Central memory CD8-positive, alpha-beta T cell (primary cell): Measurements from ENCODE around the gene DHX9.
"Not testable (repeated sequence)": the region's sequence is repeated elsewhere in the genome, so short reads cannot be mapped to it uniquely, and the experiment has no call there.

Source experiments
- ATAC-seq: fragments of 150-1000 bp; cut with Tn5 transposase; replicated peaks from 2 replicates; pipeline ENCODE4 v1.10.0; 2022; ENCODE audit warnings: mild to moderate bottlenecking, moderate FRiP score, moderate number of reproducible peaks; ENCODE audit not compliant: poor library complexity, severe bottlenecking; ENCODE audit errors: extremely low read depth
- DNase-seq, 2 donors: peaks; one replicate each; pipeline ENCODE4 v3.0.0; 2021; ENCODE audit warnings: low spot score in 2 of 2
- H3K27ac Mint-ChIP-seq: one replicate; pipeline ENCODE4 v1.8.0; 2022; ENCODE audit warnings: low read depth, mild to moderate bottlenecking, moderate library complexity, mixed read lengths
- H3K27me3 Mint-ChIP-seq: one replicate; pipeline ENCODE4 v1.8.0; 2022; ENCODE audit warnings: mixed read lengths
- H3K36me3 Mint-ChIP-seq: one replicate; pipeline ENCODE4 v1.8.0; 2022; ENCODE audit warnings: mild to moderate bottlenecking, moderate library complexity, mixed read lengths; ENCODE audit not compliant: insufficient read depth
- H3K4me1 Mint-ChIP-seq: one replicate; pipeline ENCODE4 v1.8.0; 2022; ENCODE audit warnings: mixed read lengths
- H3K4me3 Mint-ChIP-seq: one replicate; pipeline ENCODE4 v1.8.0; 2022; ENCODE audit warnings: mild to moderate bottlenecking, moderate library complexity, mixed read lengths
- H3K9me3 Mint-ChIP-seq: one replicate; pipeline ENCODE4 v1.8.0; 2022; ENCODE audit warnings: mixed read lengths

Gene DHX9

GRCh38 chr1:182877331-182877730, 38.2 kb downstream of the DHX9 start:
- peaks cover 96% of the 10 kb centered on the region for H3K36me3 Mint-ChIP-seq
- no peaks in the 10 kb centered on the region for H3K27me3 Mint-ChIP-seq
- DNase-seq: no peak
- no peak overlapping the region for H3K27ac Mint-ChIP-seq
- no peak overlapping the region for H3K4me3 Mint-ChIP-seq
- no peaks in the 10 kb centered on the region for H3K9me3 Mint-ChIP-seq
- peaks cover 16% of the 10 kb centered on the region for H3K4me1 Mint-ChIP-seq
- ATAC-seq: no peak

- H3K4me1 Mint-ChIP-seq: peaks cover 16% of the 10 kb centered on the region
- no peak overlapping the region for H3K4me3 Mint-ChIP-seq
- H3K36me3 Mint-ChIP-seq: peaks cover 96% of the 10 kb centered on the region
- H3K27me3 Mint-ChIP-seq: no peaks in the 10 kb centered on the region
- no peak for DNase-seq
- ATAC-seq: no peak
- no peak overlapping the region for H3K27ac Mint-ChIP-seq
- H3K9me3 Mint-ChIP-seq: no peaks in the 10 kb centered on the region
These were observed 38.7 kb downstream of the DHX9 start for GRCh38 chr1:182877842-182878241.

- Mint-ChIP-seq H3K27me3 (no peaks in the 10 kb centered on the region), H3K4me1 (peaks cover 31% of the 10 kb centered on the region), H3K4me3 (no peak overlapping the region), H3K36me3 (peaks cover 85% of the 10 kb centered on the region), H3K9me3 (no peaks in the 10 kb centered on the region), H3K27ac (peak overlapping the region; percentile 4)
- no peak for ATAC-seq
- DNase-seq: no peak
These were observed 45.7 kb downstream of the DHX9 start for GRCh38 chr1:182884872-182885271.

DNA sequence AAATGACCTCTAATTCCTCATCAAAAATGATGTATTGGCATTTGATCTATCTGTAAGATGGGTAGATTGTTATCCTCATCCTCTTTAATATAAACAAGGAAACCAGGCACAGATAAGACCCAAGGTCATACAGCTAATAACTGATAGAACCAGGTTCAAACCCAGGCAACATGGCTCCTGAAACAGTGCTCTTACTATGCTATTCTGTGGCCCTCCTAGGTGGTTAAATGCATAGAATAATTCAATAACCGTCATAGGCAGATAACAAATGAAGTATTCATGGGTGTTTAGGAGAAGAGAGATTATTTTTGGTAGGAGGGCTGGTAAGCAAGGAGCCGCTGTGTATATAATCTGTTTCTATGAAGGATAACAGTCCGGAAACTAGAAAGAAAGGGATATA, 46.4 kb downstream of the DHX9 start:
- DNase-seq (no peak), ATAC-seq (no peak)
- Mint-ChIP-seq H3K27ac (peak overlapping the region; percentile 4), H3K27me3 (no peaks in the 10 kb centered on the region), H3K9me3 (no peaks in the 10 kb centered on the region), H3K36me3 (peaks cover 78% of the 10 kb centered on the region), H3K4me3 (no peak overlapping the region), H3K4me1 (peaks cover 36% of the 10 kb centered on the region)

- H3K36me3 Mint-ChIP-seq: peaks cover 68% of the 10 kb centered on the region
- no peak overlapping the region for H3K27ac Mint-ChIP-seq
- ATAC-seq: no peak
- peaks cover 36% of the 10 kb centered on the region for H3K4me1 Mint-ChIP-seq
- no peak for DNase-seq
- no peaks in the 10 kb centered on the region for H3K27me3 Mint-ChIP-seq
- H3K4me3 Mint-ChIP-seq: no peak overlapping the region
- H3K9me3 Mint-ChIP-seq: no peaks in the 10 kb centered on the region
These were observed 47.8 kb downstream of the DHX9 start for GRCh38 chr1:182886985-182887384.

DNA sequence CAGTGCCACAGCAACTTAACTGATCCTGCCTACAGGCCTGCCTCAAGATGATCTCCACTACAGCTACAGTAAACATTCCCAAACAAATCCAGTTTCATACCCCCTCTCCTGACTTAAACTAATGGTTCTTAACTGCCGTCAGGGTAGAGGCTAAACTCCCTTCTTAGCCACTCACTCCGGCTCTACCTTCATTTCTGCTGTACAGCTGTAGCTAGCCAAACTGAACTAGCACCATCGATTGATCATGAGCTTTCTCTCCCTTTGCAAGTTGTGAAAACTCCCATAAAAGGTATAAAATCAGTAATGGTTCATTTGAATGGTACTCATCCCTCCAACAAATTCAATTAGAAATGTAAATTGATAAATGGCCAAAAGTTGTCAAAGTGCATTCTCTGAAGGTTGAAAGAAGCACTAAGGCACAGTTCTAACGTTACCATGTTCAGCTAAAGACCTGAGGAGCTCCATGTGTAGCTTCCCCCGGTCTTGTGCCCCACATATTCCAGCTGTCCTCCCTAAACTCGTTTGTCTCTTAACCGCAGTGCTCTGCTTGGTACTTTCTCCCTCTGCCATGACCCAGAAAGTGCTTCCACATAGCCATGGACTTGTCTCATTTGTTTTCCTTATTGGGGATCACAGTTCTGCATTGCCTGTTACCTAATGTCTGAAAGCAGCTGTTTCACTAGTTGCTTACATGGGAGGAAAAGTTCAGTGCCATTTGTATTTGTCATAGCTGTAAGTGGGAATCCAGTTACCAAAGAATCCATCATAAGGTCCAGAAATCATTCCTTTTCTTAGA, 49.8 kb downstream of the DHX9 start:
- no peak overlapping the region for H3K4me3 Mint-ChIP-seq
- H3K36me3 Mint-ChIP-seq: peaks cover 53% of the 10 kb centered on the region
- peaks cover 8% of the 10 kb centered on the region for H3K27me3 Mint-ChIP-seq
- no peaks in the 10 kb centered on the region for H3K9me3 Mint-ChIP-seq
- no peak for DNase-seq
- H3K4me1 Mint-ChIP-seq: peaks cover 36% of the 10 kb centered on the region
- no peak for ATAC-seq
- H3K27ac Mint-ChIP-seq: no peak overlapping the region

DNA sequence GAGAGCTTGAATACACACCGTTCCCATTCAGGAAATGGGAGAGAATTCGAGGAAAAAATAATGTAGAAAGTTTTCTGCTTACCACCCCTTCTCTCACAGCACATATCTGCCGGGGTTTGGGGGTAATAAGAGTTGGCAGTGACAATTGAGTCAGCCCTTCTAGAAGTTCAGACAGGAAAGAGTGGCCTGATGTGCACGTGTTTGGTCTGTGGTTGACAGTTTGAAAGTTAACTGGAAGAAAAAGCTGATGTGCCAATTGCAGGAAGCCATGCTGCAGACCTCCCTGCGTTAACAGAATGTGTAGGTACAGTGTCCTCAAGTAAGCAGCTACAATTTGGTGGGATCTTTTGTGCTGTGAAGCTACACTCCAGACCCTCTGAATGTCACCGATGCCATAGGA, 50.9 kb downstream of the DHX9 start:
- Mint-ChIP-seq H3K27ac (no peak overlapping the region), H3K4me1 (peaks cover 36% of the 10 kb centered on the region), H3K9me3 (no peaks in the 10 kb centered on the region), H3K36me3 (peaks cover 45% of the 10 kb centered on the region), H3K4me3 (no peak overlapping the region), H3K27me3 (peaks cover 18% of the 10 kb centered on the region)
- ATAC-seq (peak; percentile 92), DNase-seq (peak in 1 of 2 donors; percentile 24)

GRCh38 chr1:182890927-182891610, 51.9 kb downstream of the DHX9 start:
- Mint-ChIP-seq H3K4me1 (peaks cover 31% of the 10 kb centered on the region), H3K4me3 (no peak overlapping the region), H3K27ac (no peak overlapping the region), H3K27me3 (peaks cover 20% of the 10 kb centered on the region), H3K36me3 (peaks cover 35% of the 10 kb centered on the region), H3K9me3 (no peaks in the 10 kb centered on the region)
- ATAC-seq (no peak), DNase-seq (no peak)

DNA sequence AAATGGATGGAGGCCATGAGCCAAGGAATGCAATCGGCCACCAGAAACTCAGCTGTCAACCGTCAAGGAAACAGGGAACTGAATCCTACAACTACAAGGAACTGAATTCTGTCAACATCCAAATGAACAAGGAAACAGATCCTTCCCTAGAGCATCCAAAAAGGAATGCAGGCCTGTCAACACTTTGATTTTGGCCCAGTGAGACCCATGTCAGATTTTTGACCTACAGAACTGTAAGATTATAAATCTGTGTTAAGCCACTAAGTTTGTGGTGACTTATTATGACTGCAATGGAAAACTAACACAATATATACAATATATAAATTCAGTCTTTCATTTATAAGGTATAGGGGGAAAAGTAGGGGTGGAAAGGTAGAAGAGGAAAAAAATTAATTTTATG, 58.5 kb downstream of the DHX9 start:
- Mint-ChIP-seq H3K27ac (no peak overlapping the region), H3K4me3 (no peak overlapping the region), H3K9me3 (no peaks in the 10 kb centered on the region), H3K36me3 (peaks cover 3% of the 10 kb centered on the region), H3K4me1 (no peaks in the 10 kb centered on the region), H3K27me3 (peaks cover 20% of the 10 kb centered on the region)
- DNase-seq (no peak), ATAC-seq (no peak)

GRCh38 chr1:182901946-182902345, 62.8 kb downstream of the DHX9 start:
- DNase-seq, ATAC-seq, H3K27ac Mint-ChIP-seq, H3K4me1 Mint-ChIP-seq, H3K4me3 Mint-ChIP-seq, H3K27me3 Mint-ChIP-seq, H3K36me3 Mint-ChIP-seq, H3K9me3 Mint-ChIP-seq: not testable (repeated sequence)

- no peaks in the 10 kb centered on the region for H3K9me3 Mint-ChIP-seq
- ATAC-seq: no peak
- DNase-seq: no peak
- H3K4me1 Mint-ChIP-seq: no peaks in the 10 kb centered on the region
- peaks cover 28% of the 10 kb centered on the region for H3K27me3 Mint-ChIP-seq
- H3K4me3 Mint-ChIP-seq: no peak overlapping the region
- H3K27ac Mint-ChIP-seq: no peak overlapping the region
- H3K36me3 Mint-ChIP-seq: peaks cover 3% of the 10 kb centered on the region
These were observed 66.2 kb downstream of the DHX9 start for GRCh38 chr1:182905321-182905720.

DNA sequence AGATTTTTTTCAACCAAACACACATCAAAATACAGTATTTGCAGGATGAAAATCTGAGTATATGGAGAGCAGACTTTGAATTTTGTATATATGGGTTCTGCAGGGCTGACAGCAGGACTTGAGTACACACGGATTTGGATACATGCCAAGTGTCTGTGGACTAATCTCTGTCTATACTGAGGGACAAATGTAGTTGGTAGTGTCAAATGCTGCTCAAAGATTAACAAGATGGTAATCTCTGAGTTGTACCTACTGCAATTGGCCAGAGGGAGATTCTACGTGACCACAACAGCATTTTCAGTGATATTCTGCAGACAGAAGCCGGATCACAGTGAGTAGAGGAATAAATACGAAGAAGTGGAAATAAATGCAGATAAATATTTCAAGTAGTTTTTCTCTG, 70.4 kb downstream of the DHX9 start:
- no peaks in the 10 kb centered on the region for H3K9me3 Mint-ChIP-seq
- H3K27ac Mint-ChIP-seq: no peak overlapping the region
- ATAC-seq (no peak), DNase-seq (no peak)
- no peaks in the 10 kb centered on the region for H3K36me3 Mint-ChIP-seq
- no peaks in the 10 kb centered on the region for H3K4me1 Mint-ChIP-seq
- H3K27me3 Mint-ChIP-seq: peaks cover 28% of the 10 kb centered on the region
- H3K4me3 Mint-ChIP-seq: no peak overlapping the region

GRCh38 chr1:182910143-182910542, 71.0 kb downstream of the DHX9 start:
- no peak overlapping the region for H3K4me3 Mint-ChIP-seq
- peaks cover 28% of the 10 kb centered on the region for H3K27me3 Mint-ChIP-seq
- no peaks in the 10 kb centered on the region for H3K36me3 Mint-ChIP-seq
- H3K9me3 Mint-ChIP-seq: no peaks in the 10 kb centered on the region
- H3K27ac Mint-ChIP-seq: no peak overlapping the region
- DNase-seq: no peak
- no peak for ATAC-seq
- H3K4me1 Mint-ChIP-seq: no peaks in the 10 kb centered on the region
